CD4-positive, alpha-beta memory T cell (primary cell): ENCODE data around the gene OR9Q2. TPM values are rescaled to one million over a fixed set of nuclear protein-coding genes. Genes with fewer than 3 reads are reported as not detected.

Experiments
- CTCF ChIA-PET: fragments of 350-600 bp; sonication (Branson Sonifier 250); formaldehyde crosslinking; loops from one replicate; lab custom pipeline; 2021; ENCODE audit warnings: inconsistent platforms; ENCODE audit not compliant: partially characterized antibody; lab: Charles Lee
- POLR2A ChIA-PET: fragments of 350-600 bp; sonication (Branson Sonifier 250); formaldehyde crosslinking; loops from one replicate; lab custom pipeline; 2021; ENCODE audit not compliant: partially characterized antibody; lab: Charles Lee
- DNase-seq, 5 donors: peaks; one replicate each; pipeline versions ENCODE4 v3.0.0 to v3.0.0-alpha.2; 2020 to 2022; ENCODE audit warnings: mixed read lengths in 1 of 5
- H3K27ac ChIP-seq: one replicate; pipeline ENCODE4 v1.7.0; 2013; ENCODE audit warnings: low read depth, low read length
- H3K27me3 ChIP-seq: 2 replicates; pipeline ENCODE4 v1.7.0; 2013; ENCODE audit warnings: mild to moderate bottlenecking, low read length, moderate library complexity; ENCODE audit not compliant: insufficient read depth
- H3K36me3 ChIP-seq: 2 replicates; pipeline ENCODE4 v1.7.0; 2013; ENCODE audit warnings: mild to moderate bottlenecking, low read length, moderate library complexity; ENCODE audit not compliant: insufficient read depth
- H3K4me1 ChIP-seq: 2 replicates; pipeline ENCODE4 v1.7.0; 2013; ENCODE audit warnings: mild to moderate bottlenecking, low read length, moderate library complexity; ENCODE audit not compliant: insufficient read depth
- H3K4me3 ChIP-seq, 2 donors: one replicate each; pipeline ENCODE4 v1.7.0; 2013; ENCODE audit warnings: low read length in 2 of 2, mild to moderate bottlenecking in 1 of 2
- H3K9me3 ChIP-seq, 2 donors: one replicate each; pipeline ENCODE4 v1.7.0; 2013; ENCODE audit warnings: low read length in 2 of 2, control low read depth in 1 of 2; ENCODE audit not compliant: control insufficient read depth in 1 of 2
- H3K27ac Mint-ChIP-seq, 7 donors: one replicate each; pipeline ENCODE4 v1.8.0; 2020 to 2021; ENCODE audit warnings: mixed read lengths in 7 of 7, mild to moderate bottlenecking in 6 of 7, inconsistent platforms in 3 of 7, moderate library complexity in 3 of 7
- H3K27me3 Mint-ChIP-seq, 2 donors: one replicate each; pipeline ENCODE4 v1.8.0; 2020 to 2021; ENCODE audit warnings: mixed read lengths in 2 of 2
- H3K36me3 Mint-ChIP-seq, 2 donors: one replicate each; pipeline ENCODE4 v1.8.0; 2020 to 2021; ENCODE audit warnings: mixed read lengths in 2 of 2, inconsistent platforms in 1 of 2, mild to moderate bottlenecking in 1 of 2
- H3K4me1 Mint-ChIP-seq, 4 donors: one replicate each; pipeline ENCODE4 v1.8.0; 2020 to 2021; ENCODE audit warnings: mixed read lengths in 4 of 4, mild to moderate bottlenecking in 1 of 4
- H3K4me3 Mint-ChIP-seq, 8 donors: one replicate each; pipeline ENCODE4 v1.8.0; 2020 to 2021; ENCODE audit warnings: mixed read lengths in 8 of 8, mild to moderate bottlenecking in 7 of 8, moderate library complexity in 6 of 8, inconsistent platforms in 3 of 8
- H3K9me3 Mint-ChIP-seq, 8 donors: one replicate each; pipeline ENCODE4 v1.8.0; 2020 to 2021; ENCODE audit warnings: mixed read lengths in 8 of 8, mild to moderate bottlenecking in 5 of 8, inconsistent platforms in 3 of 8, moderate library complexity in 1 of 8
- intact Hi-C: fragments of 100-400 bp; cut with micrococcal nuclease; formaldehyde crosslinking; loops from one replicate; pipeline ENCODE4 v1.15.1; 2023
- polyA plus RNA-seq, 2 donors: library from polyadenylated mRNA; unstranded; fragments of 300-500 nt; fragmentation: Illumina TruSeq; gene quantifications; one replicate each; pipeline ENCODE4 v1.2.3, GENCODE V29; 2021
- total RNA-seq, 2 experiments: library from RNA; stranded (reverse); gene quantifications; one replicate each; pipeline ENCODE4 v1.2.3, GENCODE V29; 2021

OR9Q2 gene
- total and polyA plus RNA-seq, 4 experiments from 2014 or later = not detected

GRCh38 chr11:58178444-58178843 is 10.4 kb upstream of the OR9Q2 start:
- Mint-ChIP-seq H3K4me3 (no peak overlapping the region), H3K4me1 (no peaks in the 10 kb centered on the region), H3K9me3 (peaks cover 0 to 3% (median 0%) of the 10 kb centered on the region in 8 donors), H3K36me3 (no peaks in the 10 kb centered on the region), H3K27me3 (peaks cover 15 to 19% of the 10 kb centered on the region in 2 donors), H3K27ac (no peak overlapping the region)
- no peak overlapping the region for H3K27ac ChIP-seq
- no peaks in the 10 kb centered on the region for H3K4me1 ChIP-seq
- intact Hi-C loops = no loop called here
- CTCF ChIA-PET = no interaction called here
- POLR2A ChIA-PET = no interaction called here
- H3K9me3 ChIP-seq = no peaks in the 10 kb centered on the region
- DNase-seq = no peak
- no peak overlapping the region for H3K4me3 ChIP-seq
- H3K36me3 ChIP-seq = no peaks in the 10 kb centered on the region
- no peaks in the 10 kb centered on the region for H3K27me3 ChIP-seq

GRCh38 chr11:58179648-58180047 is 9.2 kb upstream of the OR9Q2 start:
- Mint-ChIP-seq H3K27me3 (peaks cover 12 to 17% of the 10 kb centered on the region in 2 donors), H3K4me1 (no peaks in the 10 kb centered on the region), H3K36me3 (no peaks in the 10 kb centered on the region), H3K4me3 (no peak overlapping the region), H3K9me3 (peaks cover 0 to 2% (median 0%) of the 10 kb centered on the region in 8 donors), H3K27ac (no peak overlapping the region)
- Histone ChIP-seq H3K27ac (no peak overlapping the region), H3K9me3 (no peaks in the 10 kb centered on the region), H3K4me1 (no peaks in the 10 kb centered on the region), H3K36me3 (no peaks in the 10 kb centered on the region), H3K4me3 (no peak overlapping the region), H3K27me3 (no peaks in the 10 kb centered on the region)
- POLR2A ChIA-PET = no interaction called here
- CTCF ChIA-PET = no interaction called here
- intact Hi-C loops = no loop called here
- DNase-seq = no peak

GRCh38 chr11:58186938-58187337 is 1.9 kb upstream of the OR9Q2 start:
- H3K4me3 Mint-ChIP-seq = no peak overlapping the region
- no peaks in the 10 kb centered on the region for H3K27me3 ChIP-seq
- no peaks in the 10 kb centered on the region for H3K9me3 Mint-ChIP-seq

GRCh38 chr11:58192229-58192628 is 3.4 kb downstream of the OR9Q2 start:
- Mint-ChIP-seq H3K4me1 (no peaks in the 10 kb centered on the region), H3K27me3 (no peaks in the 10 kb centered on the region), H3K36me3 (no peaks in the 10 kb centered on the region), H3K4me3 (no peak overlapping the region), H3K9me3 (peaks cover 0 to 10% (median 0%) of the 10 kb centered on the region in 8 donors), H3K27ac (no peak overlapping the region)
- Histone ChIP-seq H3K4me3 (no peak overlapping the region), H3K27me3 (no peaks in the 10 kb centered on the region), H3K4me1 (no peaks in the 10 kb centered on the region), H3K9me3 (no peaks in the 10 kb centered on the region), H3K36me3 (no peaks in the 10 kb centered on the region), H3K27ac (no peak overlapping the region)
- intact Hi-C loops = no loop called here
- POLR2A ChIA-PET = no interaction called here
- no peak for DNase-seq
- CTCF ChIA-PET = no interaction called here

More at GRCh38 chr11:58186938-58187337, 1.9 kb upstream of the OR9Q2 start:
- Mint-ChIP-seq H3K36me3 (no peaks in the 10 kb centered on the region), H3K27me3 (no peaks in the 10 kb centered on the region), H3K4me1 (no peaks in the 10 kb centered on the region), H3K27ac (no peak overlapping the region)
- Histone ChIP-seq H3K9me3 (no peaks in the 10 kb centered on the region), H3K4me3 (no peak overlapping the region), H3K36me3 (no peaks in the 10 kb centered on the region), H3K4me1 (no peaks in the 10 kb centered on the region), H3K27ac (no peak overlapping the region)
- no peak for DNase-seq
- ChIA-PET POLR2A (no interaction called here), CTCF (no interaction called here)
- intact Hi-C loops = no loop called here

- peaks cover 0 to 17% (median 4%) of the 10 kb centered on the region in 8 donors for H3K9me3 Mint-ChIP-seq
- no peaks in the 10 kb centered on the region for H3K36me3 Mint-ChIP-seq
- Histone ChIP-seq H3K9me3 (no peaks in the 10 kb centered on the region), H3K36me3 (no peaks in the 10 kb centered on the region), H3K27ac (no peak overlapping the region), H3K4me1 (no peaks in the 10 kb centered on the region), H3K27me3 (no peaks in the 10 kb centered on the region), H3K4me3 (no peak overlapping the region)
- H3K27me3 Mint-ChIP-seq = no peaks in the 10 kb centered on the region
- H3K27ac Mint-ChIP-seq = no peak overlapping the region
- no peak for DNase-seq
- intact Hi-C loops = no loop called here
- ChIA-PET POLR2A (no interaction called here), CTCF (no interaction called here)
- no peaks in the 10 kb centered on the region for H3K4me1 Mint-ChIP-seq
- no peak overlapping the region for H3K4me3 Mint-ChIP-seq
Measured at GRCh38 chr11:58193391-58193790, 4.5 kb downstream of the OR9Q2 start.

- Histone ChIP-seq H3K4me3 (no peak overlapping the region), H3K27me3 (no peaks in the 10 kb centered on the region), H3K9me3 (no peaks in the 10 kb centered on the region), H3K27ac (no peak overlapping the region), H3K36me3 (no peaks in the 10 kb centered on the region), H3K4me1 (no peaks in the 10 kb centered on the region)
- intact Hi-C loops = no loop called here
- ChIA-PET CTCF (no interaction called here), POLR2A (no interaction called here)
- Mint-ChIP-seq H3K4me3 (no peak overlapping the region), H3K9me3 (peaks cover 3 to 24% (median 7%) of the 10 kb centered on the region in 8 donors), H3K36me3 (no peaks in the 10 kb centered on the region), H3K27me3 (no peaks in the 10 kb centered on the region), H3K4me1 (no peaks in the 10 kb centered on the region), H3K27ac (no peak overlapping the region)
- no peak for DNase-seq
Measured at GRCh38 chr11:58195939-58196338, 7.1 kb downstream of the OR9Q2 start.

- intact Hi-C loops = no loop called here
- Mint-ChIP-seq H3K4me1 (no peaks in the 10 kb centered on the region), H3K36me3 (no peaks in the 10 kb centered on the region), H3K4me3 (no peak overlapping the region), H3K27ac (no peak overlapping the region), H3K9me3 (peaks cover 3 to 22% (median 8%) of the 10 kb centered on the region in 8 donors), H3K27me3 (peaks cover 4 to 11% of the 10 kb centered on the region in 2 donors)
- Histone ChIP-seq H3K27ac (no peak overlapping the region), H3K27me3 (no peaks in the 10 kb centered on the region), H3K4me3 (no peak overlapping the region), H3K9me3 (no peaks in the 10 kb centered on the region), H3K36me3 (no peaks in the 10 kb centered on the region), H3K4me1 (no peaks in the 10 kb centered on the region)
- ChIA-PET CTCF (no interaction called here), POLR2A (no interaction called here)
- DNase-seq = no peak
Measured at GRCh38 chr11:58199271-58199670, 10.4 kb downstream of the OR9Q2 start.

GRCh38 chr11:58204042-58204441 is 15.2 kb downstream of the OR9Q2 start, which contains the start of gene OR1S2:
TSS of gene OR1S2 (minus strand) at chr11:58204142. CDS start at chr11:58204142, 0 bp downstream.
- Histone ChIP-seq H3K27ac (no peak within 1 kb of the TSS), H3K4me1 (no peaks in the 10 kb centered on the region), H3K4me3 (no peak within 1 kb of the TSS), H3K36me3 (no peaks in the 10 kb centered on the region), H3K27me3 (no peaks in the 10 kb centered on the region), H3K9me3 (no peaks in the 10 kb centered on the region)
- H3K27me3 Mint-ChIP-seq = peaks cover 11 to 12% of the 10 kb centered on the region in 2 donors
- H3K27ac Mint-ChIP-seq = no peak within 1 kb of the TSS
- H3K9me3 Mint-ChIP-seq = peaks cover 0 to 8% (median 3%) of the 10 kb centered on the region in 8 donors
- H3K4me3 Mint-ChIP-seq = no peak within 1 kb of the TSS
- no peak for DNase-seq
- intact Hi-C loops = no loop called here
- ChIA-PET POLR2A (no interaction called here), CTCF (interaction anchor here (0.6 kb wide), 1 partner anchor 23 kb away, joined by 3 read pairs; no protein-coding TSS in a partner anchor)
- no peaks in the 10 kb centered on the region for H3K4me1 Mint-ChIP-seq
- no peaks in the 10 kb centered on the region for H3K36me3 Mint-ChIP-seq
